ENCODE data around the gene THNSL1.

GRCh38 chr10:25014579-25014978 is 1.8 kb upstream of the THNSL1 start:
- TF ChIP-seq POLR2A (IDR thresholded peaks at IDR 0.05): no peak
- no peak for TF ChIP-seq CTCF (IDR thresholded peaks at IDR 0.05)

Measured in vagina (tissue), 2 donors.